ENCODE results near the gene HLA-DQA1. TPM values are rescaled to one million over a fixed set of nuclear protein-coding genes. Genes with fewer than 3 reads are reported as not detected.
"Not testable (repeated sequence)": the region's sequence is repeated elsewhere in the genome, so short reads cannot be mapped to it uniquely, and the experiment has no call there.

Gene HLA-DQA1
- total RNA-seq (100 to 1,000 TPM in 6 of 7 donors, 10 to 100 TPM in 1; 19.1 to 340 (median 196) TPM), polyA plus RNA-seq (100 to 1,000 TPM; 249 to 441 (median 420) TPM)
- long read RNA-seq, donor 1, transcript HLA-DQA1-201 (5 exons, 1,591 nt) = major isoform, 31 of 54 reads
- long read RNA-seq, donor 1, partial matches to known transcripts = 0 of 54 reads
- long read RNA-seq, donor 1, other reads (novel, unspliced or antisense) = 21 of 54 reads
- long read RNA-seq, donor 2, full-length matches to known transcripts = 59 of 116 reads
- long read RNA-seq, donor 2, partial matches to known transcripts = 32 of 116 reads
- long read RNA-seq, donor 2, other reads (novel, unspliced or antisense) = 25 of 116 reads

GRCh38 chr6:32637219-32637880, at the start of gene HLA-DQA1:
Gene HLA-DQA1, plus strand, starts transcription at chr6:32637406. Its CDS starts 53 bp downstream, at chr6:32637459.
- TF ChIP-seq POLR2AphosphoS5 (IDR thresholded peaks at IDR 0.05) (peak; percentile 12 to 81 (median 47)), POLR2A (IDR thresholded peaks at IDR 0.05) (peak in 1 of 3 donors; percentile 88), CTCF (IDR thresholded peaks at IDR 0.05 in 8 of 11, conservative IDR thresholded peaks at IDR 0.05 in 3 of 11) (no peak)
- Histone ChIP-seq H3K27ac (peak within 1 kb of the TSS in 7 of 8 donors; percentile 17 to 83 (median 70)), H3K36me3 (no peaks in the 10 kb centered on the region), H3K4me1 (peaks cover 0 to 47% (median 0%) of the 10 kb centered on the region in 6 donors), H3K9me3 (no peaks in the 10 kb centered on the region), H3K4me3 (peak within 1 kb of the TSS in 6 of 8 donors; percentile 15 to 59 (median 35)), H3K27me3 (replicated peaks in 1 of 7) (no peaks in the 10 kb centered on the region)
- intact Hi-C loops (cut with DNase I; ENCODE audit: low total_unique reads) = no loop called here
- 10 to 31% (median 24%) methylated on average over 7 of the region's 7 CpGs for WGBS, 5 donors
- DNase-seq = peak; percentile 77

- Histone ChIP-seq H3K27me3 (replicated peaks in 1 of 7) (no peaks in the 10 kb centered on the region), H3K27ac (peak overlapping the region in 3 of 8 donors; percentile 33 to 91 (median 88)), H3K36me3 (no peaks in the 10 kb centered on the region), H3K9me3 (no peaks in the 10 kb centered on the region), H3K4me1 (no peaks in the 10 kb centered on the region), H3K4me3 (peak overlapping the region in 3 of 8 donors; percentile 49 to 55 (median 50))
- intact Hi-C loops (cut with DNase I; ENCODE audit: low total_unique reads) = no loop called here
- 56 to 72% (median 66%) methylated on average over 2 of the region's 2 CpGs for WGBS, 5 donors
- TF ChIP-seq POLR2AphosphoS5 (IDR thresholded peaks at IDR 0.05) (no peak), CTCF (IDR thresholded peaks at IDR 0.05 in 8 of 11, conservative IDR thresholded peaks at IDR 0.05 in 3 of 11) (no peak), POLR2A (IDR thresholded peaks at IDR 0.05) (no peak)
- no peak for DNase-seq
Measured at GRCh38 chr6:32588156-32588555, 49.0 kb upstream of the HLA-DQA1 start.

- H3K36me3 ChIP-seq = no peaks in the 10 kb centered on the region
- DNase-seq = peak; percentile 90
- peak within 1 kb of the TSS in 3 of 8 donors; percentile 25 to 55 (median 50) for H3K4me3 ChIP-seq
- 6 to 46% (median 13%) methylated on average over 9 of the region's 9 CpGs for WGBS, 5 donors
- peak within 1 kb of the TSS in 3 of 8 donors; percentile 53 to 91 (median 88) for H3K27ac ChIP-seq
- no peaks in the 10 kb centered on the region for H3K27me3 ChIP-seq (replicated peaks in 1 of 7)
- TF ChIP-seq CTCF (IDR thresholded peaks at IDR 0.05 in 8 of 11, conservative IDR thresholded peaks at IDR 0.05 in 3 of 11) = no peak
- peak in 1 of 3 donors; percentile 93 for TF ChIP-seq POLR2A (IDR thresholded peaks at IDR 0.05)
- peak in 1 of 3 donors; percentile 85 for TF ChIP-seq POLR2AphosphoS5 (IDR thresholded peaks at IDR 0.05)
- no peaks in the 10 kb centered on the region for H3K4me1 ChIP-seq
- intact Hi-C loops (cut with DNase I; ENCODE audit: low total_unique reads) = no loop called here
- no peaks in the 10 kb centered on the region for H3K9me3 ChIP-seq
Measured at GRCh38 chr6:32589596-32590449, 47.4 kb upstream of the HLA-DQA1 start, which contains the start of gene HLA-DRB1. Gene HLA-DRB1, minus strand, starts transcription at chr6:32589848. Its CDS starts 106 bp downstream, at chr6:32589742.

- intact Hi-C loops (cut with DNase I; ENCODE audit: low total_unique reads); H3K36me3 ChIP-seq; DNase-seq; H3K27me3 ChIP-seq (replicated peaks in 1 of 7); H3K4me1 ChIP-seq; H3K4me3 ChIP-seq; H3K9me3 ChIP-seq: not testable (repeated sequence)
- WGBS, 5 donors = 81 to 95% methylated on average over 10 of the region's 10 CpGs; no CpG with 5 or more reads in 3 of the 5 donors
- peak overlapping the region in 3 of 8 donors; percentile 53 to 91 (median 88) for H3K27ac ChIP-seq
Measured at GRCh38 chr6:32590713-32591112, 46.5 kb upstream of the HLA-DQA1 start.
